Stimulated activated CD8-positive, alpha-beta memory T cell treated with anti-CD3 and anti-CD28 coated beads, Interleukin-15, amount 100 ng/mL, for 4 hours (primary cell): ENCODE results near the gene C2CD4D.

Source experiments
- DNase-seq, 2 donors: peaks; one replicate each; pipeline ENCODE4 v3.0.0-alpha.2; 2020; ENCODE audit warnings: low read depth in 2 of 2

C2CD4D gene

GRCh38 chr1:151834239-151834638 lies 5.4 kb downstream of the C2CD4D start:
- no peak for DNase-seq

DNA sequence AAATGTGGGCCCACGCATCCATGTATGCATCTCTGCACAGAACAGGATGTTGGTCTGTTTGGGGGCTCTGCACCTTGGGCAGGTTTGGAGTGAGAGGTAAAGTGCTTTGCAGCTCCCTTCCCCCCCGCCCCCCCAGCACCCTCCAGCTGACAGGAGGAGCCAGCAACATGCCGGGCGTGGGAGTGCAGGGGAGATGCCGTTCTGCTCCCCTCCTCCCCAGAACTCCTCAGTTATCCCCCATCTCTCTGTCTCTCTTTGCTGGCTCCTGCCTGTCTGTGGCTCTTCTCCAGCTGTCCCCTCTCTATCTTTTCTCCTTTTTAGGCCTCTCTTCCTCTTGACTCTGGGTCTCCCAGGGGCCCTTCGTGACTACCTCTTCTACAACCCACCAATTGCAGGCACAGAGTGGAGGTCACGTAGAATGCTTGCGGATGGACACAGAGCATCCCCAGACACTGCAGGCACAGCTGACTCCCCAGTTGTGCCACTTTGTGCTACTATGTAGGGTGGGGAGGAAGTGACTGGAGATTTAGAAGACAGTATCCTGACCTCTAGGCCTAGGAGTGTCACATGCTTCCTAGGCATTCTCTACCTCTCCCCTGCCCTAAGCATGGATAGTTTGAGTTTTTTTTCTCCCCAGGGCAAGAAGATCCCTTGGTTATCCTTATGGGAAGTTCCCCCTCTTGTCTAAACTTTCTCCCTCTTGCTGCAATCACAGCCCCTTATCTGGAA lies 6.3 kb downstream of the C2CD4D start:
- DNase-seq: no peak

DNA sequence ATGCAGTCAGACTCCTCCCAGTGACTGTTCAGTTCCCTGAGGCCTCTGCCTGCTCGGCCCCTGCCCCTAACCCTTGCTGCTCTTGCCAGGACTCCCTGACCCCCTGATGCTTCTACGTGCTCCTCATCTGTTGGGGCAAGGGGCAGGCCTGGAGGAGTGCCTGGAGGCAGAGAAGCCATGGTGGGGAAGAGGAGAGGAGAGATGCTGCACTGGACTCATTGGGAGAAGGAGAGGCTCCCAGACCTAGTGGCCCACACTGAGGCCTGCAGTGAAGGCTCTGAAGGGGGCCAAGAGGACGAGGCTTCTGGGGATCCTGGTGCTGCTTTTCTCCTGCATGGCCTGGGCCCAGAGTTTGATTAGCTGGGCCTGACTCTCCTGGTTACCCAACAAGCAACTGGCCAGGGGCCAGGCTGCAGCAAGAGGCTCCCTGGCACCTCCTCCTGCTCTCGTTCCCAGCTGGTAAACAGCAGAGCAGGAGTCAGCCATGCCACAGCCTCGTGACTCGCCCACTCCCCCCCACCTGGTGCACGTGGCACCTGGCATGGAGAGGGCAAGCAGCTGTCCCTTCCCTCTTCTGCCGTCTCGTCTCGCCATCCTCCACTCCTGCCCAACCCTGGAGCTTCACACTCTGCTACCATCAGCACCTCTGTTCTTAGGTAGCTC lies 7.2 kb downstream of the C2CD4D start:
- no peak for DNase-seq

GRCh38 chr1:151831605-151832004 lies 8.0 kb downstream of the C2CD4D start, which contains the start of gene RORC:
TSS of gene RORC (minus strand) at chr1:151831802. CDS start at chr1:151831764, 38 bp downstream.
- no peak for DNase-seq

- DNase-seq: no peak
Measured at GRCh38 chr1:151831256-151831591, 8.4 kb downstream of the C2CD4D start.

- no peak for DNase-seq
Measured at GRCh38 chr1:151830055-151830454, 9.6 kb downstream of the C2CD4D start.

DNA sequence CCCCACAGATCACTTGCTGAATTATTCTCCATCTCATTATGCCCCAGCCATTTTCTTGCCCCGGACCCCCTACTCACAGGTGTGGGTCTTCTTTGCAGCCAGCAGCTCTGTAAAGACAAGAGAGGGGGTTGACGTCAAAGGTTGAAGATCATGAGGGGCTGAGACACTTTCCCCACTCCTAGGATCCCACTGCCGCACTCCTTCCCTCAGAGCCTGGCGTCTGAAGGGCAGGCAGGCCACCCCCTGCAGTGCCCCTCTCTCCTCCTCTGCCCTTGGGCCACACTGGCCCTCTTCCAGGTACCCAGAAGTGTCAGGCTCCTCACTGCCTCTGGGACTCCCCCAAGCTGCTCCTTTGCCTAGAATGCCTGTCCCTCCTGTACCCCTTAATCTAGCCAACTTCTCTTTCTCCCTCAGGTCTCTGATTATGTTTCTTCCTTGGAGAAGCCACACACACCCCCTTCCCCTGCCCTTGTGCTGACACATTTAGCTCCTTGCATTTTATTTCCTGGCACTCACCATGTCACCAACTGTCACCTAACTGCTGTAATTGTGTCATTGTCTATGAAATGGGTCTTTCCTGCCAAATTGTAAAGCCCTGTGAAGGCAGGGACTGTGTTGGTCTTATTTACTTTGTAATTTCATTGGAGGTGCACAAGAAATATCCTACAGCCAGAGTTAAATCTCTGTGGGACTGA lies 10.1 kb downstream of the C2CD4D start:
- no peak for DNase-seq

GRCh38 chr1:151828921-151829320 lies 10.7 kb downstream of the C2CD4D start:
- DNase-seq: no peak

DNA sequence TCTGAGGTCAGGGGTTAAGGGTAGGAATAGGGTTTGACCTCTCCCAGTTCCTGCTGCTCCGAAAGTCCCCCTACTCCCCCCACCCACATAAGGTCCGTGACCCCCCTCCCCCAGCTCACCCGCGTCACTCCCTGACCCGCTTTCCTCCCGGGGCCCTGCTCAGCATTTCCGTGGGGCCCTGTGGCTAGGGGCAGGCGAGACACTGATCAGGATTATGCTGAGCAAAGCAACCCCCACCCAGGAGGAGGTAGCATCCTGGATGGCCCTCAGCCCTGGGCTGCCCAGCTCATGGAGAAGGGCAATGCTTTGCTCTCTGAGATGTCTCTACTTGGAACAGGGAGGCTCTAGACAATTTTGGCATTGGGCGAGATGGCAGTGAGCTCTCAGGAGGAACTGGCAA lies 11.8 kb downstream of the C2CD4D start:
- no peak for DNase-seq

- peak; percentile 26 for DNase-seq
Measured at GRCh38 chr1:151825751-151826660, 13.6 kb downstream of the C2CD4D start.

DNA sequence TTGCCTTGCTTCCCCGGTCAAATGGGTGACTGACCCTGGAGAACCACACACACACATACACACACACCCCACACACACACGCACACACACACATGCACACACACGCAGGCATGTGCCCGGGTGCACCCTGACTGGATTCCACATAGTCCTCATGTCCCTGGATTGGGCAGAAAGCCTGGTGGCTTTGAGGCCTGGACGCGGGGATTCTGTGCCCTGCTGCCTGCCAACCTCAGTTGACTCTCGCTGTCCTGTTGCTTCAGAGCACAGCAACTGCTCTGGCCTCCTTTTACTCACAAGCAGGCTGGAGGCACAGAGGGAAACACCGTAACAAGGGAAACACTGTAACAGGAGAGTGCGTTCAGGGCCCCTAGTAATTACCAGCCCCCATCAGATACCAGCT lies 14.4 kb downstream of the C2CD4D start:
- DNase-seq: no peak

DNA sequence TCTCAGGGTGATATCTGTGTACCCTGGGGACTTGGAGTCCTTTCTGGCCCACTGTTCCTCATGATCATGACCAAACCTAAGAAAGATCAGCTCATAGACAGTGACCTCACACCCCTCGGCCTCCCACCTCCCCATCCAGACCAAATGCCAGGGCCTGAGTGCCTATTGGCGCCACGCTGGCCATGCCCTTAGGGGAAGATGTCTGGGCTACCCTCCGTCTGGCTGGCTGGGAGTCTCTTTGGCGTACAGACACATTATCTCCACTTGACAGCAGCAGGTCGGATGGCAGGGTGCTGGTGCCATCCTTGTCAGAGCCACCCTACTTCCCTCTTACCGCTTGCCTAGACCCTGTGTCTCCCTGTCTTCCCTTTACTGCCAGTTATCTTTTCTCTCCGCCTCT lies 16.4 kb downstream of the C2CD4D start:
- DNase-seq: no peak

- peak; percentile 26 to 48 for DNase-seq
Measured at GRCh38 chr1:151822404-151822803, 17.2 kb downstream of the C2CD4D start.

- no peak for DNase-seq
Measured at GRCh38 chr1:151820940-151821339, 18.7 kb downstream of the C2CD4D start.

DNA sequence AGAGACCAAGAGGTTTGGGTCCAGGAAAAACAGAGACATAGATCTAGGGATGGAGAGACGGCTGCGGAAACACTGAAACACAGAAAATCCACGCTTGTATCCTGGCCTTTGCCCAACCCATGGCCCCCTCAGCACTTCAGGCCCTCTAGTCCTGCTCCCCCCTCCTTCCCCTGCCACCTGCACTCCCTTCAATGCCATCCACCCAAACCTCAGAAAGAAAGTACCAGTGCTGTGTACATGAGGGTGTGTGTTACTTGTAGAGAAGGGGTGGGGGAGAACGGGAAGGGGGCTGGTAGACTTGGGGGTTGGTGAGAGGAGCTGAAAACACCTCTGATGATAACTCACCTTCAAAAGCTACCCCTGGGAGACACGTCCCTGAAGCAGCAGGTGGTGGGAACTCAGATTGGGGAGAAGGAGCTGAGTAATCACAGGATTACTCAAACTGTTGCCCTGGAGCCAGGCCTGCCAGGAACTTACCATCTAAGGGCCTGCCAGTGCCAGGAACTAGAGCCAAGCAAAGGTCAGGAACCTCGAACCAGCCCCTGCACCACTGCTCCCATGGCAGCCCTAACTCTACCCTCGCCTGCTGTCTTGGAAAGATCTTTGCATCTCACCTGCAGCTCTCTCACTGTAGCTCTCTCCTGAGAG lies 19.5 kb downstream of the C2CD4D start:
- DNase-seq: no peak

DNA sequence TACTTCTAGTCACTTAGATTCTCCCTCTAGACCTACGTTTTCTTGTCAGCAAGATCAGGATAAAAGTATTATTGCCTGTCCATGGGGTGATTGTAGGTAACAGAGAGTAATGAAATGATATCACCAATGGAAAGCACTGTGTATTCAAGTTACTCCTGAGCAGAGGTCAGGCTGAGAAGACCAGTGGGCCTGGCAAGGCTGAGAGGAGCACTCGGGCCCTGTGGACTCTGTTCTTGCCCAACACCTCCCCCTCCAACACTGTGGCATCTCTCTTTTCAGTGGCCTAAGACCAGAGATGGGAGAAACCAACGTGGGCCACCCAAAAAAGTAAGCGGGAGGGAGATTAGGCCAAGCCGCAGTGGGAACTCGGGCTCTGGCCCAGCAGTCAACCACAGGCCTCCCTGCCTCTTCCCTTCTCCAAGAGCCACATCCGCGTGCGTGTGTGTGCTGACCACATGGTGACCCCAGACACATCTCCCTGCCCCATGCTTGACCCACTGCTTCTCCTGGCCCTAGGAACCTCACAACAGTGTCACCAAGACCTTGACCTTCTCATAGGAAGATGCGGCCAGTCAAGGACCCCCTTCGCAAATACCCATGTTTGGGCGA lies 20.3 kb downstream of the C2CD4D start:
- no peak for DNase-seq

- no peak for DNase-seq
Measured at GRCh38 chr1:151817353-151817730, 22.3 kb downstream of the C2CD4D start.

DNA sequence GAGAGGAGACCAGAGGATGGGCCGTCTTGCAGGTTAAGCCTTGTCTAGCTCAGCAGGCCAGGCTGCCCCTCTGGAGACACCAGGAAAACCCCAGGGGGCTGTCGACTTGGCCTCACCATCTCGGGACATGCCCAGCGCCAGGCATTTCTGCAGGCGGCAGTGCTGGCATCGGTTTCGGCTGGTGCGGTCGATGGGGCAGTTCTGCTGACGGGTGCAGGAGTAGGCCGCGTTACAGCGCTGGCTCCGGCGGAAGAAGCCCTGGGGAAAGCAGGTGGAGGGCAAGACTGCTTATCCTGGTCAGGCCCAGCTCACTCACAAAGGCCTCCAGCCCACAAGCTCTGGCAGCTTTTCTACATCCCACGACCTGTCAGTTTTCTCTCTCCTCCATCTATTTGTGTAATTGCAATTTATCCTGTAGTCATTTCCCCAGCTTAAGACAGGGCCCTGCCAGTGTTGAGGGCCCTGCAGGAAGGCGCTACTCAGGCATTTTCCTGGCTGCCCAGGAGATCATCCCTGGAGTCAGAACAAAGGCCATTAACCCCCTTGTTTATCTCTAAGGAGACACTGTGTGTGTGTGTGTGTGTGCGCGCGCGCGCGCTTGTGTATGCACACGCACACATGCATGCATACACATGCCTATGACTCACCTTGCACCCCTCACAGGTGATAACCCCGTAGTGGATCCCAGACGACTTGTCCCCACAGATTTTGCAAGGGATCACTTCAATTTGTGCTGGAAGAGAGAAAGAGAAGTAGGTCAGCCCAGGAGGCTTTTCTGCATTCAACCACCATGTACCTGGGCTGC lies 22.9 kb downstream of the C2CD4D start:
- no peak for DNase-seq

GRCh38 chr1:151815716-151816327 lies 23.8 kb downstream of the C2CD4D start:
- no peak for DNase-seq
